Neuronal stem cell (in vitro differentiated cells): ENCODE data around the gene SOSTDC1.
A peak's percentile ranks its signal among the peaks of the same experiment; 100 is the strongest.

Experiments
- DNase-seq: peaks from one replicate; pipeline ENCODE4 v3.0.0-alpha.2; 2013; ENCODE audit warnings: low spot score
- H2AFZ ChIP-seq: one replicate; pipeline ENCODE4 v1.6.1; 2013; ENCODE audit warnings: mild to moderate bottlenecking, low read length, inconsistent platforms
- H2AK5ac ChIP-seq: 2 replicates; pipeline ENCODE4 v1.6.1; 2013; ENCODE audit warnings: low read depth, mild to moderate bottlenecking, inconsistent platforms, low read length, moderate library complexity, mixed read lengths
- H2BK120ac ChIP-seq: 2 replicates; pipeline ENCODE4 v1.6.1; 2013; ENCODE audit warnings: low read depth, mild to moderate bottlenecking, inconsistent platforms, low read length, moderate library complexity, mixed read lengths
- H2BK12ac ChIP-seq: one replicate; pipeline ENCODE4 v1.6.1; 2013; ENCODE audit warnings: low read length, inconsistent platforms
- H2BK15ac ChIP-seq: 2 replicates; pipeline ENCODE4 v1.6.1; 2013; ENCODE audit warnings: mild to moderate bottlenecking, low read length, inconsistent platforms, mixed read lengths
- H2BK5ac ChIP-seq: one replicate; pipeline ENCODE4 v1.6.1; 2013; ENCODE audit warnings: inconsistent platforms, mild to moderate bottlenecking, low read length, moderate library complexity
- H3K14ac ChIP-seq: one replicate; pipeline ENCODE4 v1.6.1; 2013; ENCODE audit warnings: low read length, inconsistent platforms
- H3K18ac ChIP-seq: 2 replicates; pipeline ENCODE4 v1.6.1; 2013; ENCODE audit warnings: low read length, inconsistent platforms
- H3K23ac ChIP-seq: 2 replicates; pipeline ENCODE4 v1.6.1; 2013; ENCODE audit warnings: low read depth, mild to moderate bottlenecking, mixed read lengths, low read length, inconsistent platforms; ENCODE audit not compliant: poor library complexity
- H3K27ac ChIP-seq: replicated peaks from 3 replicates; pipeline ENCODE4 v1.5.1; 2013; ENCODE audit warnings: low read length, inconsistent platforms
- H3K27me3 ChIP-seq, 3 experiments: 2 replicates each; pipeline ENCODE4 v1.6.1; 2013; ENCODE audit warnings: low read length in 3 of 3, mild to moderate bottlenecking in 2 of 3, inconsistent platforms in 1 of 3, low read depth in 1 of 3, mixed read lengths in 1 of 3, moderate library complexity in 1 of 3; ENCODE audit not compliant: control insufficient read depth in 3 of 3, insufficient read depth in 3 of 3
- H3K36me3 ChIP-seq, 2 donors: replicated peaks in 1 of 2; 2 replicates each; pipeline ENCODE4 v1.6.1; 2013; ENCODE audit warnings: low read length in 2 of 2; ENCODE audit not compliant: control insufficient read depth in 2 of 2, insufficient read depth in 2 of 2
- H3K4ac ChIP-seq: 2 replicates; pipeline ENCODE4 v1.6.1; 2013; ENCODE audit warnings: inconsistent platforms, mild to moderate bottlenecking, low read length, moderate library complexity
- H3K4me1 ChIP-seq, 2 donors: 1 replicate in 1 of 2; 2 replicates in 1 of 2; pipeline ENCODE4 v1.6.1; 2013; ENCODE audit warnings: low read length in 2 of 2, low read depth in 1 of 2; ENCODE audit not compliant: control insufficient read depth in 2 of 2, insufficient read depth in 1 of 2
- H3K4me2 ChIP-seq: one replicate; pipeline ENCODE4 v1.6.1; 2013; ENCODE audit warnings: mild to moderate bottlenecking, low read length, inconsistent platforms; ENCODE audit not compliant: insufficient read depth, poor library complexity, severe bottlenecking
- H3K4me3 ChIP-seq, 2 donors: 2 replicates each; pipeline ENCODE4 v1.5.1; 2013; ENCODE audit warnings: low read length in 2 of 2, mild to moderate bottlenecking in 2 of 2, inconsistent platforms in 1 of 2, moderate library complexity in 1 of 2
- H3K79me1 ChIP-seq: one replicate; pipeline ENCODE4 v1.6.1; 2013; ENCODE audit warnings: low read depth, mild to moderate bottlenecking, inconsistent platforms, low read length, moderate library complexity
- H3K9ac ChIP-seq: one replicate; pipeline ENCODE4 v1.6.1; 2013; ENCODE audit warnings: mild to moderate bottlenecking, low read depth, low read length, inconsistent platforms; ENCODE audit not compliant: poor library complexity
- H3K9me3 ChIP-seq, 2 donors: replicated peaks in 1 of 2; 2 replicates each; pipeline versions ENCODE3 to v1.6.1; 2013; ENCODE audit warnings: low read length in 2 of 2, mild to moderate bottlenecking in 2 of 2, inconsistent platforms in 1 of 2, low read depth in 1 of 2, mixed read lengths in 1 of 2, moderate library complexity in 1 of 2; ENCODE audit not compliant: control insufficient read depth in 2 of 2, insufficient read depth in 1 of 2
- H4K8ac ChIP-seq: one replicate; pipeline ENCODE4 v1.6.1; 2013; ENCODE audit warnings: low read depth, mild to moderate bottlenecking, inconsistent platforms, low read length, moderate library complexity
- H4K91ac ChIP-seq: one replicate; pipeline ENCODE4 v1.6.1; 2013; ENCODE audit warnings: low read length, low read depth, mild to moderate bottlenecking, inconsistent platforms; ENCODE audit not compliant: poor library complexity
- WGBS, 2 donors: extraction: QIAGEN DNeasy Blood & Tissue Kit; methylation state at CpG; one replicate each; pipeline ENCODE4 v1.1.7; 2013; ENCODE audit warnings: missing lambda C conversion rate in 2 of 2, mixed read lengths in 1 of 2; ENCODE audit not compliant: insufficient read length in 2 of 2, insufficient replicate concordance in 1 of 2; ENCODE audit errors: extremely low coverage in 2 of 2; 5-methylcytosine and 5-hydroxymethylcytosine counted together

SOSTDC1 gene

GRCh38 chr7:16421333-16422102 is 44.0 kb downstream of the SOSTDC1 start, which contains the start of gene CRPPA:
TSS of gene CRPPA (minus strand) at chr7:16421538. CDS start at chr7:16421322, 216 bp downstream.
- peak within 1 kb of the TSS; percentile 82 for H2BK120ac ChIP-seq
- peak within 1 kb of the TSS; percentile 87 for H3K9ac ChIP-seq
- H3K4me3 ChIP-seq = peak within 1 kb of the TSS; percentile 31 to 85
- H3K27me3 ChIP-seq = no peaks in the 10 kb centered on the region
- H3K36me3 ChIP-seq = no peaks in the 10 kb centered on the region
- no peak within 1 kb of the TSS for H2BK12ac ChIP-seq
- H3K4ac ChIP-seq = peak within 1 kb of the TSS; percentile 60
- peak within 1 kb of the TSS; percentile 89 for H3K4me2 ChIP-seq
- peak within 1 kb of the TSS; percentile 98 for H3K18ac ChIP-seq
- peak within 1 kb of the TSS; percentile 83 for H3K27ac ChIP-seq
- H4K8ac ChIP-seq = peak within 1 kb of the TSS; percentile 97
- peaks cover 0 to 10% of the 10 kb centered on the region in 2 donors for H3K4me1 ChIP-seq
- H3K23ac ChIP-seq = peak within 1 kb of the TSS; percentile 83
- no peak within 1 kb of the TSS for H2AK5ac ChIP-seq
- H3K79me1 ChIP-seq = no peaks in the 10 kb centered on the region
- DNase-seq = no peak
- H4K91ac ChIP-seq = peak within 1 kb of the TSS; percentile 76
- H2BK15ac ChIP-seq = peak within 1 kb of the TSS; percentile 59
- H3K14ac ChIP-seq = peak within 1 kb of the TSS; percentile 98
- peaks cover 0 to 6% of the 10 kb centered on the region in 2 donors for H3K9me3 ChIP-seq
- H2BK5ac ChIP-seq = peak within 1 kb of the TSS; percentile 68
- WGBS, 2 donors = no CpG with 5 or more reads among the region's 50 CpGs
- H2AFZ ChIP-seq = peak within 1 kb of the TSS; percentile 73

- Histone ChIP-seq H2BK12ac (no peak overlapping the region), H3K4ac (peak overlapping the region; percentile 60), H3K27ac (peak overlapping the region; percentile 83), H3K14ac (peak overlapping the region; percentile 98), H3K4me3 (peak overlapping the region; percentile 31 to 85), H2BK5ac (peak overlapping the region; percentile 68), H4K8ac (peak overlapping the region; percentile 97), H2BK120ac (peak overlapping the region; percentile 82), H3K36me3 (no peaks in the 10 kb centered on the region), H3K4me2 (peak overlapping the region; percentile 89), H3K23ac (peak overlapping the region; percentile 83), H3K18ac (peak overlapping the region; percentile 98), H2BK15ac (peak overlapping the region; percentile 59), H3K9me3 (peaks cover 0 to 6% of the 10 kb centered on the region in 2 donors), H4K91ac (peak overlapping the region; percentile 76), H3K4me1 (peaks cover 0 to 10% of the 10 kb centered on the region in 2 donors), H3K79me1 (no peaks in the 10 kb centered on the region), H3K27me3 (no peaks in the 10 kb centered on the region), H2AFZ (peak overlapping the region; percentile 73), H3K9ac (peak overlapping the region; percentile 87), H2AK5ac (no peak overlapping the region)
- peak; percentile 75 for DNase-seq
- no CpG with 5 or more reads among the region's 56 CpGs for WGBS, 2 donors
Measured at GRCh38 chr7:16420649-16421332, 44.7 kb downstream of the SOSTDC1 start.

- Histone ChIP-seq H3K9me3 (peaks cover 0 to 6% of the 10 kb centered on the region in 2 donors), H3K79me1 (no peaks in the 10 kb centered on the region), H4K8ac (no peak overlapping the region), H3K9ac (no peak overlapping the region), H2BK120ac (no peak overlapping the region), H2BK15ac (no peak overlapping the region), H4K91ac (no peak overlapping the region), H2BK5ac (no peak overlapping the region), H2AK5ac (no peak overlapping the region), H2BK12ac (no peak overlapping the region), H3K27ac (no peak overlapping the region), H3K4me3 (peak overlapping the region in 1 of 2 donors; percentile 85), H3K18ac (no peak overlapping the region), H3K27me3 (no peaks in the 10 kb centered on the region), H3K4me2 (peak overlapping the region; percentile 89), H2AFZ (peak overlapping the region; percentile 73), H3K36me3 (no peaks in the 10 kb centered on the region), H3K4ac (no peak overlapping the region), H3K23ac (no peak overlapping the region), H3K4me1 (peaks cover 0 to 10% of the 10 kb centered on the region in 2 donors), H3K14ac (no peak overlapping the region)
- WGBS, 2 donors = no CpG with 5 or more reads among the region's 3 CpGs
- DNase-seq = no peak
Measured at GRCh38 chr7:16420329-16420648, 45.2 kb downstream of the SOSTDC1 start.

GRCh38 chr7:16419859-16420258 is 45.7 kb downstream of the SOSTDC1 start:
- no peak overlapping the region for H3K4me3 ChIP-seq
- H3K9ac ChIP-seq = no peak overlapping the region
- no CpG with 5 or more reads among the region's 10 CpGs for WGBS, 2 donors

More at GRCh38 chr7:16419859-16420258, 45.7 kb downstream of the SOSTDC1 start:
- Histone ChIP-seq H3K18ac (no peak overlapping the region), H3K27me3 (no peaks in the 10 kb centered on the region), H3K9me3 (peaks cover 0 to 6% of the 10 kb centered on the region in 2 donors), H3K14ac (no peak overlapping the region), H3K4ac (no peak overlapping the region), H2BK12ac (no peak overlapping the region), H2BK15ac (no peak overlapping the region), H3K36me3 (no peaks in the 10 kb centered on the region), H3K23ac (no peak overlapping the region), H4K91ac (no peak overlapping the region), H3K4me2 (no peak overlapping the region), H2AK5ac (no peak overlapping the region), H2BK5ac (no peak overlapping the region), H3K4me1 (peaks cover 0 to 10% of the 10 kb centered on the region in 2 donors), H4K8ac (no peak overlapping the region), H2AFZ (peak overlapping the region; percentile 73), H2BK120ac (no peak overlapping the region), H3K79me1 (no peaks in the 10 kb centered on the region), H3K27ac (no peak overlapping the region)
- no peak for DNase-seq
